Eye (tissue), 1 donor: ENCODE data around the gene SERPINB1.
"Not testable (repeated sequence)": the region's sequence is repeated elsewhere in the genome, so short reads cannot be mapped to it uniquely, and the experiment has no call there.

Experiments used
- DNase-seq: peaks from one replicate; pipeline ENCODE4 v3.0.0-alpha.2; 2015

SERPINB1 gene

GRCh38 chr6:2810092-2810671 lies 31.5 kb downstream of the SERPINB1 start:
- DNase-seq = no peak

GRCh38 chr6:2809015-2809414 lies 32.6 kb downstream of the SERPINB1 start:
- no peak for DNase-seq

GRCh38 chr6:2807342-2808090 lies 34.1 kb downstream of the SERPINB1 start:
- no peak for DNase-seq

GRCh38 chr6:2806644-2807043 lies 35.0 kb downstream of the SERPINB1 start:
- DNase-seq = no peak

GRCh38 chr6:2805031-2805430 lies 36.6 kb downstream of the SERPINB1 start:
- DNase-seq = no peak

GRCh38 chr6:2804516-2804915 lies 37.1 kb downstream of the SERPINB1 start:
- no peak for DNase-seq

GRCh38 chr6:2803731-2804429 lies 37.8 kb downstream of the SERPINB1 start:
- DNase-seq = no peak

GRCh38 chr6:2802521-2803060 lies 39.1 kb downstream of the SERPINB1 start:
- DNase-seq = no peak

GRCh38 chr6:2801687-2802086 lies 40.0 kb downstream of the SERPINB1 start:
- DNase-seq = not testable (repeated sequence)

GRCh38 chr6:2800552-2801316 lies 40.9 kb downstream of the SERPINB1 start:
- DNase-seq = no peak

- DNase-seq = no peak
Measured at GRCh38 chr6:2799936-2800527, 41.6 kb downstream of the SERPINB1 start.

GRCh38 chr6:2798586-2799134 lies 43.0 kb downstream of the SERPINB1 start:
- DNase-seq = no peak

- peak; percentile 35 for DNase-seq
Measured at GRCh38 chr6:2797564-2798031, 44.1 kb downstream of the SERPINB1 start.

- DNase-seq = no peak
Measured at GRCh38 chr6:2796861-2797260, 44.8 kb downstream of the SERPINB1 start.

- no peak for DNase-seq
Measured at GRCh38 chr6:2795956-2796355, 45.7 kb downstream of the SERPINB1 start.

GRCh38 chr6:2795162-2795561 lies 46.5 kb downstream of the SERPINB1 start:
- DNase-seq = no peak

GRCh38 chr6:2794171-2794730 lies 47.4 kb downstream of the SERPINB1 start:
- DNase-seq = no peak

- no peak for DNase-seq
Measured at GRCh38 chr6:2793534-2794151, 48.0 kb downstream of the SERPINB1 start.

- no peak for DNase-seq
Measured at GRCh38 chr6:2792330-2793110, 49.1 kb downstream of the SERPINB1 start.

- no peak for DNase-seq
Measured at GRCh38 chr6:2791450-2791974, 50.2 kb downstream of the SERPINB1 start.
